Mesothelial cell of epicardium (in vitro differentiated cells): Measurements from ENCODE around the gene SECTM1. TPM values are rescaled to one million over a fixed set of nuclear protein-coding genes. Genes with fewer than 3 reads are reported as not detected.

ENCODE experiments used
- DNase-seq, 2 experiments: peaks; one replicate each; pipeline ENCODE4 v3.0.0; 2021; ENCODE audit warnings: low spot score in 2 of 2; ENCODE audit not compliant: unreplicated experiment in 2 of 2
- H3K27ac Mint-ChIP-seq: 2 replicates; pipeline ENCODE4 v1.8.0; 2021; ENCODE audit warnings: mixed read lengths
- H3K27me3 Mint-ChIP-seq: 2 replicates; pipeline ENCODE4 v1.8.0; 2021; ENCODE audit warnings: low read depth, mixed read lengths
- H3K36me3 Mint-ChIP-seq: 2 replicates; pipeline ENCODE4 v1.8.0; 2021; ENCODE audit warnings: mixed read lengths
- H3K4me1 Mint-ChIP-seq: 2 replicates; pipeline ENCODE4 v1.8.0; 2021; ENCODE audit warnings: mixed read lengths
- H3K4me3 Mint-ChIP-seq: 2 replicates; pipeline ENCODE4 v1.8.0; 2021; ENCODE audit warnings: mild to moderate bottlenecking, moderate library complexity, mixed read lengths
- H3K9me3 Mint-ChIP-seq: 2 replicates; pipeline ENCODE4 v1.8.0; 2021; ENCODE audit warnings: mixed read lengths
- total RNA-seq: library from RNA; stranded (reverse); gene quantifications from 3 replicates; pipeline ENCODE4 v1.2.1, GENCODE V29; 2021
- TF ChIP-seq, protein P1 (sequence below): fragments of 200-600 bp; sonication (generic); IDR thresholded peaks from one replicate; pipeline ENCODE4 v1.5.0; 2021; ENCODE audit warnings: antibody characterized with exemption; ENCODE audit not compliant: unreplicated experiment

SECTM1 gene
- total RNA-seq, 1 donor from 2014 or later: 7.0 TPM

DNA sequence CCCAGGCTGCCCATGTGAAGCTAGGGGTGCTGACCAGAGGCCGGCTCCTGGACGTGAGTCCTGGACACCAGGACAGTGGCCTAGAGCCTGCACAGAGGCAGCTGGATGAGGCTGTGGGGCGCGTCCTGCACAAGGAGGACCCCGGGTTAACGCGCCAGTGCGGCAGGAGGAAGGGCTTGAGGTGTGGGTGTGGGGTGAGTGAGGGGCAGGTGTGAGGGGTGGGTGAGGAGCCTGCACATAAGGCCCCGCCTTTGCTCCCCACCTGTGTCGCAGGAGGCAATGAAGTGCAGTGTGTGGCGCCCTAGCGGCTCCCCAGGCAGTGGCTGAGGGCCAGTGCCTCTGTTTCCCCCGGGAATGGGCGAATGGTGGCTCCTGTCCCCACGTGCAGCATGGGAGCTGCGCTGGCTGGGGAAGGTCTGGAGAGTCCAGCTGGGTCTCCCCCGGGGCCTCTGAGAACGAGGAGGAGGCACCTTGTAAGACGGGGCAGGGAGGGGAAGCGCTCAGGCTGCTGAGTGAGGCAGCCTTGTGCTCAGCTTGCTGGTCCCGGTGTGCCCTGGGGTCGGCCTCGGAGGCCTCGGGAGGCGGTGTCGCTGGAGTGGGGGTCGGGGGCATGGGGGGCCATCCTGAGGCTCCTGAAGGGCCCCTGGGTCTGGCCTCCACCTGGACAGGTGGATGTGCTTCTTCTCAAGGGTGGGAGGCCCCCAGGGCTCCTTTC lies 19.4 kb downstream of the SECTM1 start:
- H3K27me3 Mint-ChIP-seq: peaks cover 19% of the 10 kb centered on the region
- DNase-seq: no peak
- TF ChIP-seq, protein P1, sequence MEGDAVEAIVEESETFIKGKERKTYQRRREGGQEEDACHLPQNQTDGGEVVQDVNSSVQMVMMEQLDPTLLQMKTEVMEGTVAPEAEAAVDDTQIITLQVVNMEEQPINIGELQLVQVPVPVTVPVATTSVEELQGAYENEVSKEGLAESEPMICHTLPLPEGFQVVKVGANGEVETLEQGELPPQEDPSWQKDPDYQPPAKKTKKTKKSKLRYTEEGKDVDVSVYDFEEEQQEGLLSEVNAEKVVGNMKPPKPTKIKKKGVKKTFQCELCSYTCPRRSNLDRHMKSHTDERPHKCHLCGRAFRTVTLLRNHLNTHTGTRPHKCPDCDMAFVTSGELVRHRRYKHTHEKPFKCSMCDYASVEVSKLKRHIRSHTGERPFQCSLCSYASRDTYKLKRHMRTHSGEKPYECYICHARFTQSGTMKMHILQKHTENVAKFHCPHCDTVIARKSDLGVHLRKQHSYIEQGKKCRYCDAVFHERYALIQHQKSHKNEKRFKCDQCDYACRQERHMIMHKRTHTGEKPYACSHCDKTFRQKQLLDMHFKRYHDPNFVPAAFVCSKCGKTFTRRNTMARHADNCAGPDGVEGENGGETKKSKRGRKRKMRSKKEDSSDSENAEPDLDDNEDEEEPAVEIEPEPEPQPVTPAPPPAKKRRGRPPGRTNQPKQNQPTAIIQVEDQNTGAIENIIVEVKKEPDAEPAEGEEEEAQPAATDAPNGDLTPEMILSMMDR: no peak
- H3K36me3 Mint-ChIP-seq: no peaks in the 10 kb centered on the region
- no peaks in the 10 kb centered on the region for H3K9me3 Mint-ChIP-seq
- H3K4me1 Mint-ChIP-seq: peaks cover 6% of the 10 kb centered on the region
- no peak overlapping the region for H3K27ac Mint-ChIP-seq
- no peak overlapping the region for H3K4me3 Mint-ChIP-seq

DNA sequence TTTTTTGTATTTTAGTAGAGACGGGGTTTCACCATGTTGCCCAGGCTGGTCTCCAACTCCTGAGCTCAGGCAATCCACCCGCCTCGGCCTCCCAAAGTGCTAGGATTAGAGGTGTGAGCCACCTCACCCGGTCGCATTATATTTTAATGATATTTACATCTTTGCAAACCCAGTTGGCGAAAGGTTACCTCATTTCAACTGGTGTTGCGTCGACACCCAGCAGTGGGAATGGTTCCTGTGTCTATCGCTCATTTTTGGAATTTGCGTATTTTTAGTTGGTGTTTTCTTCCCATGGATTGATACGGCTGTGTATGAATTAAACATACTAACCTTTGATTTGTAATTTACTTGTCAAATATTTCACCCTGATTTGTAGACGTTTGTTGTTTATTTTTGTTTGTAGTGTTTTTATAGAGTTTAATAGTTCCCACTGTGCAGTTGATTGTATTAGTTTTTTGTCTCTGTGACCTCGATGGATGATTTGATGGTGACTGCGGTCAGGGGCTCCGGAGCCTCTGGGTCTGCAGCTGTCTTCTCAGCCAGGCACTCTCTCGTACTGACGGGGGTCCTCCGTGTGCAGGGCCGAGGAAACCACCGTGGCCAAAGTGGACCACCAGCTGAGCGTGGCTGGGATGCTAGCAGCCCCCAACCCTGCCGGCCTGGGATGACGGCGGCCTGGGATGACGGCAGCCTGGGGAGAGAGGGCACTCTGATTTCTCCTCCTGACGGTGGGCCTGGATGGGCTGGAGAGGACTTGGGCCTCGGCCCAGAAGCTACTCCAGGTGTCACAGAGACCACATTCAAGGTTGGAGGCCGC lies 20.2 kb downstream of the SECTM1 start:
- Mint-ChIP-seq H3K9me3 (no peaks in the 10 kb centered on the region), H3K27ac (no peak overlapping the region), H3K36me3 (no peaks in the 10 kb centered on the region), H3K27me3 (peaks cover 23% of the 10 kb centered on the region), H3K4me1 (peaks cover 6% of the 10 kb centered on the region), H3K4me3 (no peak overlapping the region)
- DNase-seq: no peak
- TF ChIP-seq, protein P1: no peak

- H3K27me3 Mint-ChIP-seq: peaks cover 27% of the 10 kb centered on the region
- H3K9me3 Mint-ChIP-seq: no peaks in the 10 kb centered on the region
- H3K4me3 Mint-ChIP-seq: no peak overlapping the region
- no peak overlapping the region for H3K27ac Mint-ChIP-seq
- DNase-seq: no peak
- no peaks in the 10 kb centered on the region for H3K36me3 Mint-ChIP-seq
- TF ChIP-seq, protein P1: no peak
- peaks cover 6% of the 10 kb centered on the region for H3K4me1 Mint-ChIP-seq
These were observed 21.6 kb downstream of the SECTM1 start for GRCh38 chr17:82311971-82312370.

GRCh38 chr17:82310877-82311276 lies 22.7 kb downstream of the SECTM1 start:
- Mint-ChIP-seq H3K36me3 (no peaks in the 10 kb centered on the region), H3K27me3 (peaks cover 26% of the 10 kb centered on the region), H3K9me3 (no peaks in the 10 kb centered on the region), H3K4me3 (no peak overlapping the region), H3K27ac (no peak overlapping the region), H3K4me1 (peaks cover 4% of the 10 kb centered on the region)
- DNase-seq: no peak
- TF ChIP-seq, protein P1: no peak

DNA sequence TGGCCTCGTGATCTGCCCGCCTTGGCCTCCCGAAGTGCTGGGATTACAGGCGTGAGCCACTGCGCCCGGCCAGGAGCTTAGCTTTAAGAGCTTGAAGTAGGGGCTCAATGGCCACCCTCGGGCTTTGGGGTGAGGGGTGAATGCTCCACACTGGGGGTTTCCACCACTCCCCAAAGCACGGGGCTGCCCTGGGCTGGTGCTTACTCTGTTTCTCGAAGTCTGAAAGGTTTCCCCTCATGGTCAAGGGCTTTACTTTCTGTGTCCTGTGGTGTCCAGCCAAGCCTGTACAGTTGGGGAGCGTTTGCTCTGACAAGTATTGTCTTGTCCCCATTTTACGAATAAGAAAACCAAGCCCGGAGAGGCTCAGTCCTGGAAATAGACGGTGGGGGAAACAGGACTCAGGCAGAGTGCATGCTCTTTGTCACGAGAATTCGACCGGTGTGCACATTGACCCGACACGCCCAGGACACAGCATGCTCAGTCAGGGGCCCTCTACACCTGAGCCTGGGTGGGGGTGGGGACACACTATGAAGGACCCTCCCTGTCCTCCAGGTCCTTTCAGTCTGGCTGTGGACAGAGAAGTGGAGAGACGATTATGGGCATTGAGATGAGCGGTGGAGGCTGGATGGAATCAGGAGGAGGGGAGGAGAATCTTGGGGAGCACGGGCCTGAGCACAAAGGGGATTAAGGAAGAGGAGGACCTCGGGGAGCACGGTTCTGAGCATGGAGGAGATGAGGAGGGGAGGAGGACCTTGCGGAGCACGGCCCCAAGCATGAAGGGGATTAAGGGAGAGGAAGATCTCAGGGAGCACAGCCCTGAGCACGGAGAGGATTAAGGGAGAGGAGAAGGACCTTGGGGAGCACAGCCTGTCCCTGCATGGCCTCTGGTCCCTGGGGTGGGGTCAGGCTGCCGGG lies 23.7 kb downstream of the SECTM1 start:
- Mint-ChIP-seq H3K27ac (no peak overlapping the region), H3K36me3 (no peaks in the 10 kb centered on the region), H3K9me3 (no peaks in the 10 kb centered on the region), H3K4me3 (no peak overlapping the region), H3K4me1 (peaks cover 3% of the 10 kb centered on the region), H3K27me3 (peaks cover 21% of the 10 kb centered on the region)
- no peak for DNase-seq
- TF ChIP-seq, protein P1: no peak
